HG02623 (cell line): ENCODE results near the gene SPATA24.
"Not testable (repeated sequence)": the region's sequence is repeated elsewhere in the genome, so short reads cannot be mapped to it uniquely, and the experiment has no call there.

Source experiments
- ATAC-seq: cut with Tn5 transposase; IDR thresholded peaks from one replicate; pipeline ENCODE4 v1.9.1; 2021; ENCODE audit warnings: moderate library complexity; ENCODE audit not compliant: unreplicated experiment

SPATA24 gene

DNA sequence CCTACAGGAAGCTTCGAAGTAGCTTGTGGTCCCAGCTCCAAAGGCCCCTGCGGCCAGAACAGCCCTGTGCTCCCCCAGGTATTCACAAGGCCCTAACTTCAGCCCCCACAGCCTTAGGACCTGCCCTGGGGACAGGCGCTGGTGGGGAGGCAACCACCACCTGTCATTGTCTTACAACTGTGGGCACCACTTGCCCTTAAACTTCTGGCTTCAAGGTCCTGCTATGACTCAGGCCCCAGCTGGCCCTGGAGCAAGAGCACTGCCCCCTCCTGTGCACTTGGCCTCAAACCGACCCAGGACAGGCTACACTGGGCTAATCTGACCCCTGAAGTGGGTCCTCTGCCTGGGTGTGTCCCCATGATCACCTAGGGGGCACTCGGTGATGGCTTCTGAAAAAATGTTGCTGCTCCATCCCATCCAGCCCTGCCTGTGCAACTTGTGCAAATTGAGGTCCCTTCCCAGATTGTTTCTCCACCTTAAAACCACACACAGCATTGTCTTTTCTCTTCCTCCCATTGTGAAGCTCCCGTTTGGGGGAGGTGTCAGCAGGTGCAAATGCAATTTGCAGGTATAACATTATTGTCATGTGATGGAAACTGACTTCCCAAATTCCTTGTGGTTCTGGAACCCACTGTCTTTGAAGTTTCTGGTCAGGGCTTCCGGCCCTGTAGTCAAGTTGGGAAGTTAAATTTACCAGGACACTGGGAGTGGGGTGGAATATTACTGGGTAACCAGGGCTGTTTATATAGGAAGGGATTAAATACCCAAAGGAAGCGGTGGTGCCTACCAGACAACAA lies 7.8 kb downstream of the SPATA24 start:
- ATAC-seq: no peak

DNA sequence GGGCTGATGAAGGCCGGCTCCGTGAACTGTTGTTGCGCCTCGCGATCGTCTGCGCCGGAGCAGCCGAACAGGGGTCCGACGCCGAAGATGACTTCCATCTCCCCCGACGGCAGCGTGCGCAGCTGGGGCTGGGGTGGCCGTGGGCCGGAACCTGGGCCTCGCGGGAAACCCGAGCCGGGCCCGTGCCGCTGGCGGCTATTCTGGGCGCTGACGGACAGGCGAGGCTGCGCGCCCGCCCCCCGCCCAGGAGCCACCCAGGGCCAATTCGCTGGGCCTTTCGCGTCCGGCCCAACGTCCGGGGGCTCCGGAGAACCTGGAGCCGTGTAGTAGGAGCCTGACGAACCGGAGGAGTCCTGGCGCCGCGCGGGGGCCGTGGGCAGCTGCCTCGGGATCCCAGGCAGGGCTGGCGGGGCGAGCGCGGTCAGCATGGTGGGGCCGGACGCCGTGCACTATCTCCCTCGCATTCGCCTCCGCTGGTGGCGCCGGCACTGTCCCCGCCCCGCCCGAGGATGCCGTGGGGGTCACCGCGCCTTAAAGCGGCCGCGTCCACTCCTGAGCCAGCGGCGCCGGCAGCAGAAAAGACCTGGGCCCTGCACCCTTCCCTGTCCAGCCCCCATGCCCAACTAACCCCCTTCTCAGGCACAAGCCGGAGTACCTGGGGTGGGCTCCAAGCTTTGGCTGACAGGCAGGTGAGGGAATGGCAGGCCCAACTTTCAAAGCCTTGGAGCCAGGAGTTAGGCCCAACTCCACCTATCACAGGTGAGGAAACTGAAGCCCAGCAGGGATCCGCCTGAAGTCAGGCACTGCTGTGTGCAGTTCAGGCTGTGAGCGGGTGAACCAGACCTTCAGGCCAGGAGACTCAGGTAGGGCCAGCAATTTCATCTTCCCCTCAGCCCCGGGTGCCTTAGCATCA lies 9.0 kb downstream of the SPATA24 start, which contains the start of gene PROB1:
PROB1 (minus strand) TSS at position 451 of the 913 bp plus-strand sequence; CDS start at position 428, 23 bp downstream.
- no peak for ATAC-seq

DNA sequence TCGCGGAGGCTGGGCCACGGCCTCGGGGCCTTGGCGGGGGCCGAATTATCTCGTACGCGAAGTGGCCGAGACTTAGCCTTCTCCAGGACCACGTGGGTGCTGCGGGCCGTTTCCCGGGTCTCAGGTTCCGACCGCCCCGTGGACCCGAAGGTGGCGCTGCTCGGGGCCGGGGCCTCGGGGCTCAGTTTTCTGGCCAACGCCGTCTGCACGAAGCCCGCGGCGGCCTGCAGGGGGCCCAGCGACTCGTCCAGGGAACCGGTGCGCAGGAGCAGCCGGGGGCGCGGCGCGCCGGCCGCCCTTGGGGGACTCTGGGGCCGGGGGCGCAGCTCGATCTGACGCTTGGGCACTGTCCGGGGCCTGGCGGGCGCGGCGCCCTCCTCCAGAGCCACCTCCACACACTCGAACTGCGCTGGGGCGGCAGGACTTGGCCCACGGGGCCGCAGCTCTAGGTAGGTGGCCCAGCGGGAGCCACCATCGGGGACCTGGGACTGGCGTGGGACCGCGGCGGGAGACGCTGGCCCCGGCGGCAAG lies 9.7 kb downstream of the SPATA24 start:
- no peak for ATAC-seq

DNA sequence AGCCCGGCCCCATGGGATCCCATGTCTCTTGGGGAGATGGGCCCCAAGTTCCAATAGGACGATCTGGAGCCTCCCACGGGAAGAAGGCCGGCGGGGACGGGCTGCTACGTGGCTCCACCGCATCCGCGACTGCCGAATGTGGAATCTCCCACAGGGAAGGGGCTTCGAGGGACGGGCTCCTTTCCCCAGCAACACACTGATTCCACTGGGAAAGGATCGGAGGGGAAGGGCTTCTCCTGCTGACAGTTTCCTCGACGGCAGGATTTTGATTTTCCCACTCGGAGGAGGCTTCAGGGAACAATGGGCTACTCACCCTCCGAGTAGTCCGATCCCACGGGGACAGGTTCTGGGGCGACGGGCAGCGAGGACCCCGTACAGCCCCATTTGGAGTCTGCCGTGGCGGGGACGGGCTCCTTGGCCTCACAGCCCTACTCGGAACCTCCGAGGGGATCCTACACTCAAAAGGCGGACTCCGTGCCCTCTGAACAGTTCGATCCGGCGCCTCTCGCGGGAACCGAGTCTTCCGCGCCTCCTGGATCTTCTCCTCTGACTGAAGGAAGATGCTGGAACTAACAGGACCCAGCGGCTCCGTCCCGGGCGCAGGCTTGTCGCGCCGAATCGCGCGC lies 10.3 kb downstream of the SPATA24 start:
- ATAC-seq: no peak

DNA sequence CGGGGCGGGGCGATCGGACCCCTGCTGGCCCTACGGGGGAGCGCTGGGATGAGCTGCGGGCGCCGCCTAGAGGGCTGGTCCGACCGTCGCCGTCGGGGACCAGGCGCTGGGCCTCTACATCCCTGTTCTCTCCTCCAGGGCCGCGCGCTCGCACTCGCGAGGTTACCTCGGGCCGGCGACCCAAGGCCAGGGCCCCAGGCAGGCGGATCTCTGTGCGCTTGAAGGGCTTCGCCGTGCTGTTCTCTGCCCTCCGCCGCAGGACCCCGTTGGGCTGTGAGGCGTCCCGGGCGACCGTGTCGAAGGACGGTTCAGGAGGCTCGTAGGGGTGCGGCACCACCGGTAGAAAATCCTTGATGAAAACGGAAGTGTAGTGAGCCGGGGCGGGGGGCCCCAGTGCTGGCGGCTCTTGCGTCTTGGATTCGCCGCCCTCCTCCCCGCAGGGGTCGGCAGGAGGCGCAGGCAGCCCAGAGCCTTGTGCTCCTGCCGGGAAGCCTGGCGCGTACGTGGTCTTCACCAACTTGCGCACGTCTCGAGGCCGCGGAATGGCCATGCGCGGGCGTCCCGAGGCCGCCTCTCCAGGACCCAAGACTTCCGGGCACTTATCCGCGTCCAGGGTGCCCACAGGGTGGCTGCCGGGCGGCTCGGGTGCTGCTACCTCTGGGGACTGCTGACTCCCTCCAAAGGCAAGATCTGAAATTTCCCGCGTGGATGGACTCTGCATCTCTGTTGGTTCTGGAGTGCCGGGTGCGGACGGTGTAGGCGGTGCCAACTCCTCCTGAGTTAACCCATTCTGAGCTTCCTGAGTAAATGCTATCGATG lies 11.0 kb downstream of the SPATA24 start:
- peak; percentile 39 for ATAC-seq

DNA sequence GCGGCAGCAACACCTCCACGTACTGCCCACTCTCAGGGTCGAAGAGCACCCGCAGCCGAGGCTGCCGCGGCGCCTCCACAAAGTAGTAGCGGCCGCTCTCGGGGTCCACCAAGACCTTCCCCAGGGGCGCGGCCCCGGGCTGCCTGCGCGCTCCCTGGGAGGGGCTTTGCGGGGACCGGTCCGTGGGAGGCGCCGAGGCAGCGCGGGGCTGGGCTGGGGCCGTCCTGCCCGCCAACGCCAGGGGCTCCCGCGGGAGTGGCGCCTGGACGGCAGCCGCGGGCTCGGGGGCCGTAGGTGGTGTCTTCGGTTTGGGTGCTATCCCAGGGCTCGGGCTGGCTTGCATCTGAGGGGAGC lies 11.6 kb downstream of the SPATA24 start:
- ATAC-seq: no peak

DNA sequence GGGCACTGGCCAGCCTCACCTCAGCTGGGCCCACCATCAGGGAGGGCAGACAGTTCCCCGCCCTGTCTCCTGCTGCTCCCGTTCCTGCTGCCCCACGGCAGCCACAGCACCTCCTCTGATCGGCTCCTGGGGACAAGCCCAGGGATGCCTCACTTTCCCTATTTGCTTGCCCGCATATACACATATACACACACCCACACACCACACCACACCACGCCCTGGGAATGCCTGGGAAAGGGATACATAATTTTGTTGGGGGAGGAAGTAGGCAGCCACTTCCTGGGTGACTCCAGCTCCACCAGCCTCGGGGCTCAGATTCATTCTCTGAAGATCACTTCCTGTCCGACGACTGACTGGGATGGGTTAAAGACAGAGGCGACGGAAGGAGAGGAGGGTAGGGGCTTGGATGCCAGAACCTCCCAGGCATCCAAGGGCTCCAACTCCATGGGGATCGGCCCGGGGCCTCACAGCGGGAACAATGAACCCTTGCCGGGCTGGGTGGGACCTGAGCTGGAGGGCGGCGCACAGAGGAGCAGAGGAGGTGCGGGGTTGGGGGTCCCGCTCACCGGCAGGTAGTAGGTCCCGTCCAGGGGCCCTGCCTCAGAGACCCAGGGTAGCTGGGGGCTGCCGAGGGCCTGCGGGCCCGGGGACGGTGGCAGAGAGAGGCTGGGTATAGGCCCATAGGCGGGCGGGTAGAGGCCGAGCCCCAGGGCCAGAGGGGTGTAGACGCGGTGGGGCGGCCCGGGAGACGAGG lies 12.1 kb downstream of the SPATA24 start:
- no peak for ATAC-seq

DNA sequence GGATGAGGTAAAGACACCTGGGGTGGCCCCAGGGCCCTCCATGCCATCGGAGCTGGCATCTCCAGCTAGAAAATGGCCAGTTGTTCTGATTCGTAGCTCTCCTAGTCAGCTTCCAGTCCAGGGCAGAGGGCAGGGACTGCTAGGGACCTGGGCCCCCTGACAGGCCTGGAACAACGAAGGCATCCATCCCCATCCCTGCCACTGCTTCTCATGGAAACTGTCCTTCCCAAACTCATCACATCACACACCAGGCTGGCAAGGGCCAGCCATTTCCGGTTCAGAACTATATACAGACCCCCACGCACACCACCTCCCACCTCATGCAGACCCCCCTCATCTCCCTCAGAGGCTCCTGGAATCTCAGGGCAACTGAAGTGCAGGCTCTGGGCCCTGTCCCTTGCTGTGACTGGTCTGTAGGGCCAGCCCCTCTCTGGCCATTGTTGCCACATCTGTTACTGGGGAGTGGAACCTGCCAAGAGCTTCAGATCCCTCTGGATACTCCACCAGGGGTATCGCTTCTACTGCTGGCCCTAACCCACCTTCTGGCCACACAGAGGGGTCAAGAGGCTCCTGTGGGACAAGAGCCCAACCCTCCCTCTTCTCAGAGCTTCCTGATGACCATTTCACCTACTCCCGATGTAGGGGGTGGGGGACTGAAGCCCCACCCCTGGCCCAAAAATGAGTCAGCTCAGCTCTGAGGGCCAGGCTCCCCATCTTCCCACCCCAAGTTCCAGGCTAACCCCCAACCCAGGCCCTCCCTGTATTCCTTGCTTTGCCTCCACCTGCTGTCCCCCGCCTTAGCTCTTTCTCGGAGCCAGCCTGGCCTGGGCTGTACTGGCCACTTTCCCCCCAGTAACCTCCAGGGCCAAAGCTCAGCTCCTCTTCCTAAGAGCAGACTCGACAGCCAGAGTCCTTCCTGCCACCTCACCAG lies 13.0 kb downstream of the SPATA24 start:
- ATAC-seq: no peak

DNA sequence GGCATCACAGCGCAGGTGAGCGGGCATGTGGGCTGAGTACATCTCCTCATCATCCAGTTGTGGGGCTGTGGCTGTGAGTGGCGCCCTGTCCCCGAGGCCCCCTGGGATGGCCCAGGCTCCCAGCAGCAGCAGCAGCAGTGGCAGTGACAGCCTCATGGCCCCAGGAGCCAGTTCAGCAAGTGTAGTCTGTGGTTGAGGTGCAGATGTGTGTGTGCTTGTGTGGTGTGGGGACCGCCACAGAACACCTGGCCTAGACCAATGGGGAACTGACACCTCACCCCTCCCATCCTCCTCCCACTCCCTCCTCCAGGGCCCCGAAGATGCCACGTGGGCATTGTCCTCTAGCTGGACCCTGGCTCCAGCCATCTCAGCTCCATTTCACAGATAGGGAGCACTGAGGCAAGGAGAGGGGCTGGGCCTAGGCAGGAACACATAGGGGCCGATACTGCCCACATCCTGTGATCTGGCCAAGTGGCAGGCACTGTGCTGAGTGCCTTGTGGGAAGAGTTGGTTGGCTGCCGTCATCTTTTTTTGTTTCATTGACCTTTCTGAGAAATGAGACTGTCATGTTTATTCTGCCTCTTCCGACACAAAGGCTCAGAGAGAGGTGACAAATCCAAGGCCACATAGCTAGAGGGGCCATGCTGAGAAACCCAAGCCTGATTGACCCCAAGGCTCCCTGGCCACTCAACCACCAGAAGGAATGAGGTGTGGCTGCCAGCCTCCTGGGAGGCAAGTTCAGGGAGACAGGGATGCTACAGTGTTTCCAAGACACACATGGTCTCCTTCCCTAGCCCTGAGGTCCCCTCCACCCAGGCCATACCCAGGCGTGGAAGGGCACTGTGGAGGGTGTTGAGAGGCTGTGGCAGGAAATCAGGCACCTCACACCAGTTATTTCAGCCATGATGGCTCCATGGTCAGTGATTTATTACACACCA lies 13.9 kb downstream of the SPATA24 start, which contains the start of gene MZB1:
MZB1 (minus strand) TSS at position 213 of the 938 bp plus-strand sequence; CDS start at position 156, 57 bp downstream.
- ATAC-seq: peak; percentile 35

DNA sequence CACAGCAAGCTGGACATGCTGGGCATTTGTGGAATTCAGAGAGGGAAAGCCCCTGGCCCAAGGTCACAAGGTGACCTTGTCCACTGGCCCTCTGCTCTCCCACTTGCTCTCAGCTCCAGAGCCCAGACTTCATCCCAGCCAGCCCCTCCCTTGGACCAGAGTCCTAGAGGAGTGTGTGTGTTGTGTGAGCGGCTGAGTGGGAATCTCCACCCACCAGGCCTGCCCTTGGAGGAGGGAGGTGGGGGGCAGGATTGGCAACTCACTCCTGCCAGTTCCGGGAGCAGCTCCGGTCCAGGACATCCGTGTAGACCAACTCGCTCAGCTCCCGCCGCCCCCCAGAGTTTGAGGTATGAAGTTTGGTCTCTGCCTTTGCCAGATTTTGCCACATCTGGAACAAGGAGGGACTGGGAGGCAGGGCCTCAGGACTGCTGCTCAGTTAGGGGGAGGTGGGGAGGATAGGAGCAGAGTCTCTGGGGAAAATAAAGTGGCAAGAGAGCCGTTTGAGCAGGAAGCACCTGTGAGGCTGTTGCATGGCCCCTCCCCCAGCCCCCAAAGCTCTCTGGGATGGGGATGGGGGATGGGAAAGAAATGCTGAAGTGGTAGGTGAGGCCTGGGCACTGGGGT lies 15.6 kb downstream of the SPATA24 start:
- no peak for ATAC-seq

DNA sequence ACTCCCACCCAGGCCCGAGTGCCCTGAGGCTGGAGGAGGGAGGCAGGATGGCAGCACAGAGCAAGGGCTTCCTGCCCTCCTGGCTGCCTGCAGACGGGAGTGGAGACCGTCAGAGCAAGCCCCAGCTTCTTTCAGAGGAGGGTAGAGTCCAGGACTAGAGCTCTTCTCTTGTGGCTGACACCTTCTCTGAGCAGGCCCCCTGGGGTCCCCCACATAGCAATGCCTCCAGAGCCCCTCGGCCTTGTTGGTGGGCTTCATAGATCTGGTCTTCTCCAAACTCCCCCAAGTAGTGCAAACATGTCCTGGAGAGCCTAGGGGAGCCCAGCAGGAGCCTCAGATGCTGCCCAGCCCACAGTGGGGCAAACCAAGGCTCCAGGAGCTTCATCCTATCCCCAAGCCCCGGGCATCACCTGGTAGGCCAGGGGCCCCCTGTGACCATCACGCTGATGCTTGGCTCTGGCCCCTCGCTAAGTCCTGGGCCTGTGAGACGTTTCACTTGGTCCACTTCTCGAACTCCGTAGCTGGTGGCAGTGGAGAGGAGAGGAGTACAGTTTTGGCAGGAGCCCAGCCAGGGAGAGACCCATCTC lies 16.2 kb downstream of the SPATA24 start:
- ATAC-seq: no peak

DNA sequence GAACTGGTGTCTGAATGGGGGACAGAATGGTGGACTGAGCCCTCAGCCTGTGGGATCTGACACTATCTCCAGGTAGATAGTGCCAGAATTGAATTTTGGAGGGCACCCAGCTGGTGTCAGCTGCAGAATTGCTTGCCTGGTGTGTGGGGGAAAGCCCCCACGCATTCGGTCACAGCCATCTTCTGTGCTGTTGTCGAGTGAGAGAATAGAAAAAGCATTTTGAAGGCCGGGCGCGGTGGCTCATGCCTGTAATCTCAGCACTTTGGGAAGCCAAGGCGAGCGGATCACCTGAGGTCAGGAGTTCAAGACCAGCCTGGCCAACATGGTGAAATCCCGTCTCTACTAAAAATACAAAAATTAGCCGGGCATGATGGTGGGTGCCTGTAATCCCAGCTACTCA lies 16.9 kb downstream of the SPATA24 start:
- ATAC-seq: not testable (repeated sequence)

DNA sequence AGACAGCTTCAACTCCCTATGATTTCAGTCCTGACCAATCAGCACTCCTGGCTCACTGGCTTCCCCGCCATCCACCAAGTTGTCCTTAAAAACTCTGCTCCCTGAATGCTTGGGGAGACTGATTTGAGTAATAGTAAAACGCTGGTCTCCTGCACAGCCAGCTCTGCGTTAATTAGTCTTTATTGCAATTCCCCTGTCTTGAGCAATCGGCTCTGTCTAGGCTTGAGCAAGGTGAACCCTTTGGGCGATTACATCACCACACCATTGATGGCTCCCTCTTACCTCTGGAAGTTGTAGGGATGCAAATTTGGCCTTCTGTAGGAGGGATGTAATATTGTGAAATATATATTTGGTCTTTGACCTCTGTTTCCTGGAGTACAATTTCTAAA lies 17.8 kb downstream of the SPATA24 start:
- no peak for ATAC-seq

DNA sequence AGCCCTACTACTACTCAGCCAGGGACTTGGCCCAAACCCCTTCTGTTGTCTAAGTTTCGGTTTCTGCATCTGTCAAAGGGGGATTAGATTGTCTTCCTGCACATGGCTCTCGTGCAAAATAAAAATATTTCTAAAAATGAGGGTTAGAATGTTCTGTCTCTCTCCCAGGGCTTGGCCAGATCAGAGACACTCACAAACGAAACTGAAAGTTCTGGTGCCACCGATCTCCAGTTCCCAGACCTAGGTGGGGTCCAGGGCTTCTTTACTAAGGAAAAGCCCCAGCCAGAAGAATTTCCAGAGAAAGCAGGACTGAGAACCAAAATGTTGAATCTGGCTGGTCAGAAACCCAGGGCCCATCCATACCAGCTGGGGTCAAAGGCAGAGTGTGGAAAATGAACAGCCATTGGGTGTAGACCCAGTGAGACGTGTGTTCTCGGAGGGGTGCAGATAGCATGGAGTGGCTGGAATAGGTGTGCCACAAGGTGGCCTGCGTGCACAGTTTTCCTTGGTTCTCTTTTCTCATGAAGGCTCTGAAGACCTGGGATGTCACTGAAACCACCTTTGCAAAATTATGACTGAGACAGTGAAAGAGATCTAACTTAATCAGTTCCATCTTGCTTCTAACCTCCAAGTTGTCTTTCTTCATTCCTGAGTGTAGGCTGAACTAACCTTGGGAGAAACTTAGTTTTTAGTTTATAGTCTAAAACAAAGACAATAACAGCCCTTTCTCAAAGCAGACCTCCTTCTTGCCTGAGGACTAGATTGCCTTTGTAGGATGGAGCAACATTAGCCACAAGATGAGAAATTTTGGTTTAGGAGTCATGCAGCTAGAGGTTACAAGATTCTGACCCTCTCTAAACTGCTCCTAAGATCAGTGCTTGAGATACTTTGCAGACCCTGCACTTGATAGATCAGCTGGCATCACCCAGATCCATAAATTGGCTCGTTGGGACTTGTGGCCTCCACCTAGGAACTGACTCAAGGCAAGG lies 18.5 kb downstream of the SPATA24 start:
- ATAC-seq: no peak

DNA sequence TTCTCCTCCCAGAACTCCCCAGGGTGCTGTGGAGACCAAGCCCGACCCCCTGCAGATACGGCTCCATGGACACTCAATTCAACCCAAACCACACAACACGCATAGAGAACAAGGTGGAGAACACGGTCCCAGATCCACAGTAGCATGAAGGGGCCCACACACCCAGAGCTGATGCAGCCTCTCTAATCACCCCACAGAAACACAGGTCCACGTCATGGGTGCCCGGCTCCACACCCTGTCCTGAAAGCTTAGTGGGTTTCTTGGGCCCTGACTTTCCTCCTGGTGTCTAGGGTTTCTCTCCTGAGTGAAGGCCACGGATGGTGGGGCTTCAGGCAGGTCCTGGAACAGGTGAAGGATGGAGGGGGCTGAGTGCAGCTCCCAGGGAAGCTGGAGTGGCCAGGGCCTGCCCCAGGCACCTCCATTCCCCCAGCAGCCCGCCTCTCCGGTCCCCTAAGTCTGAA lies 19.3 kb downstream of the SPATA24 start:
- ATAC-seq: no peak
